ENCODE measurements around the gene KIF23. TPM values are rescaled to one million over a fixed set of nuclear protein-coding genes. Genes with fewer than 3 reads are reported as not detected.
A peak's percentile ranks its signal among the peaks of the same experiment; 100 is the strongest.

Gene KIF23
- total RNA-seq, 4 donors from 2014 or later: 1.9 to 11.5 (median 5.2) TPM

DNA sequence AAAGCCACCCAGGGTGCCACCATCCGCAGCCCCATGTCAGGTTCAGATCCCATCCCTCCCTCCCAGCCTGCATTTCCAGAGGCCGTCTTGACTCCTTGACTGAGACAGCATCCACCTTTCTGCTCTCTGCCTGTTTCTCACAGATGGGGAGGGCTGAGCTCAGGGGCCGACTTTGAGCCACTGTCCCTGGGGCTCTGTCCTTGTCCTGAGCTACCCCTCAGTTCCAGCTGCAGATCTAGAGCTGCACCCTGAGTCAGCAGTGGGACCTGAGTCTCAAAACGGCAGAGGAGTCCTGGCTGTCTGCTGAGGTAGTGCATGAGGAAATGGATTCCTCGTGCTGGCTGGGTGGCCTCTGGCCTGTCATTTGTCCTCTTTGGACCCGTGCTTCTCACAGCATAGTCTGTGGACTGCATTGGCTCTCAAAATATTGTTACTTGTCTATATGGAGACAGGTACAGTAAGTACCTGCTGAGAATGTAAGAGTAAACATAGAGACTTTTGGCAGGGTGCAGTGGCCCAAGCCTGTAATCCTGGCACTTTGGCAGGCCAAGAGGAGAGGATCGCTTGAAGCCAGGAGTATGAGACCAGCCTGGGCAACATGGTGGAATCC, 60.8 kb downstream of the KIF23 start:
- Histone ChIP-seq H3K4me1 (no peaks in the 10 kb centered on the region), H3K9me3 (peaks cover 0 to 2% of the 10 kb centered on the region in 2 donors), H3K4me3 (no peak overlapping the region), H3K27ac (no peak overlapping the region), H3K36me3 (no peaks in the 10 kb centered on the region), H3K27me3 (no peaks in the 10 kb centered on the region)
- WGBS, 2 donors (ENCODE audit: low coverage in 1 of 2): 82 to 100% methylated on average over 1 to 7 of the region's 7 CpGs
- intact Hi-C loops (cut with DNase I; ENCODE audit: low total_unique reads): no loop called here
- DNase-seq: no peak
- in situ Hi-C loops (cut with MboI; ENCODE audit: low pct_ligation_motif_present in 1 of 4, low pct_unique_long_range_greater_than_20kb in 1 of 4, low sequenced_read_pairs in 3 of 4): loop anchor here in 3 of 4 donors (10.0 kb wide), 1 partner anchor 1010 kb away; no protein-coding TSS in a partner anchor
- TF ChIP-seq, protein P1, sequence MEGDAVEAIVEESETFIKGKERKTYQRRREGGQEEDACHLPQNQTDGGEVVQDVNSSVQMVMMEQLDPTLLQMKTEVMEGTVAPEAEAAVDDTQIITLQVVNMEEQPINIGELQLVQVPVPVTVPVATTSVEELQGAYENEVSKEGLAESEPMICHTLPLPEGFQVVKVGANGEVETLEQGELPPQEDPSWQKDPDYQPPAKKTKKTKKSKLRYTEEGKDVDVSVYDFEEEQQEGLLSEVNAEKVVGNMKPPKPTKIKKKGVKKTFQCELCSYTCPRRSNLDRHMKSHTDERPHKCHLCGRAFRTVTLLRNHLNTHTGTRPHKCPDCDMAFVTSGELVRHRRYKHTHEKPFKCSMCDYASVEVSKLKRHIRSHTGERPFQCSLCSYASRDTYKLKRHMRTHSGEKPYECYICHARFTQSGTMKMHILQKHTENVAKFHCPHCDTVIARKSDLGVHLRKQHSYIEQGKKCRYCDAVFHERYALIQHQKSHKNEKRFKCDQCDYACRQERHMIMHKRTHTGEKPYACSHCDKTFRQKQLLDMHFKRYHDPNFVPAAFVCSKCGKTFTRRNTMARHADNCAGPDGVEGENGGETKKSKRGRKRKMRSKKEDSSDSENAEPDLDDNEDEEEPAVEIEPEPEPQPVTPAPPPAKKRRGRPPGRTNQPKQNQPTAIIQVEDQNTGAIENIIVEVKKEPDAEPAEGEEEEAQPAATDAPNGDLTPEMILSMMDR (IDR thresholded peaks at IDR 0.05): no peak
- TF ChIP-seq POLR2A (IDR thresholded peaks at IDR 0.05) (no peak), POLR2AphosphoS5 (IDR thresholded peaks at IDR 0.05) (no peak), EP300 (IDR thresholded peaks at IDR 0.05; ENCODE audit: low read depth) (no peak)

DNA sequence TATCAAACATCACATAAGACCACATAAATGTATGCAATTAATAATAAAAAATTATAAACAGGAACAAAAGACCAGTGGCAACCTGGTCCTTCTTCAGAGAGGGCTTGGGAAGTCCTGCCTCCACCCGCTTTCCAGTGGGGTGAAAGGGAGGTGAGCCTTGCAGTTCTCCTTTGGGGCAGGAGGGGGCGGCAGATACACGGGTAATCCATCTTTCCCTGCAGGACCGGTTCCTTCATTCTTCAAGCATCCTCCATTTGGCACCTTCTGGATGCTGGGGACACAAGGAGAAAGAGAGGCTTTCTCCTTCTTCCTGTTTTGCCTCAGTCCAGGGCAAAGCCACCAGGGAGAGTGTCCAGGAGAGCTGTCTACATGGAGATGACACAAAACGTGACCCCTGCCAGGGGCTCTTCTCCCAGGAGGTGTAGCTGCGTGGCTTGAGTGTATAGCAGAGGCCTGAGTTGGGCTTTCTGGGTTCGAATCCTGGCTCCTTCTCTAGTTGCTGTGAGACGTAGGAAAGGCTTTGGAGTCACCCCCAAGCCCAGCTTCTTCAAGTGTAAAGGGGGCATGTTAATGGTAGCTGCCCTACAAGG, 61.7 kb downstream of the KIF23 start:
- no peak for TF ChIP-seq EP300 (IDR thresholded peaks at IDR 0.05; ENCODE audit: low read depth)
- TF ChIP-seq, protein P1 (IDR thresholded peaks at IDR 0.05): peak; percentile 92 to 96 (median 95)
- intact Hi-C loops (cut with DNase I; ENCODE audit: low total_unique reads): no loop called here
- Histone ChIP-seq H3K4me1 (no peaks in the 10 kb centered on the region), H3K9me3 (peaks cover 0 to 5% of the 10 kb centered on the region in 2 donors), H3K4me3 (no peak overlapping the region), H3K36me3 (no peaks in the 10 kb centered on the region), H3K27ac (no peak overlapping the region), H3K27me3 (no peaks in the 10 kb centered on the region)
- in situ Hi-C loops (cut with MboI; ENCODE audit: low pct_ligation_motif_present in 1 of 4, low pct_unique_long_range_greater_than_20kb in 1 of 4, low sequenced_read_pairs in 3 of 4): loop anchor here in 3 of 4 donors (10.0 kb wide), 1 partner anchor 1009 kb away; no protein-coding TSS in a partner anchor
- WGBS, 2 donors (ENCODE audit: low coverage in 1 of 2): 30 to 40% methylated on average over 1 to 8 of the region's 8 CpGs
- DNase-seq: peak; percentile 84

DNA sequence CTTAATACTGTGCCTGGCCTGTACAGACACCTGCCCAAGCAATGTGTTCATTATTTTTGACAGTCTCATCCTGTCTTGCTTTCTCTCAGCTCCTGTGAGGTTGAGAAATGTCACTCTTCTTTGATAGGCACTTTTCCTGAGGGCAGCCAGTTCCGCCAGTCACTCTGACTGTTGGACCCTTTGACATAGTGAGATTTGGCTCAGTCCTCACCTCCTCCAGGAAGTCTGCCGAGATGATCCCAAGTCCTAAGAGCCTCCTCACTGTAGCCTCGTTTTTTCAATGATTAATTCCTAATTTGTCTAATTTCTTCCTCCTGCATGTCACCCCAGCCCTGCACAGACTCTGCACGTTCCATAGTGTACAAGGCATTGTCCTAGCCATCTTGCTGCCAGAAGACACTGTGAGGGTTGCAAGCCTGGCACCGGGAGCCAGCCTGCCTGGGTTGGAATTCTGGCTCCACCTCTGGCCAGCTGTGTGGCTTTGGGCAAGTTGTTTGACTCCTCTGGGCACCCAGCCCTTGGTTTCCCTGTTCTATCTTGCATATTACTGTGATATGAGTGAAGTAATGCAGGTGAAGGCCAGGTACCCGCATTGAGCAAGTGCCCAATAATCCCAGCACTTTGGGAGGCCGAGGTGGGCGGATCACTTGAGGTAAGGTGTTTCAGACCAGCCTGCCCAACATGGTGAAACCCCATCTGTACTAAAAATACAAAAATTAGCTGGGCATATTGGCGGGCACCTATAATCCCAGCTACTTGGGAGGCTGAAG, 62.7 kb downstream of the KIF23 start:
- in situ Hi-C loops (cut with MboI; ENCODE audit: low pct_ligation_motif_present in 1 of 4, low pct_unique_long_range_greater_than_20kb in 1 of 4, low sequenced_read_pairs in 3 of 4): loop anchor here in 3 of 4 donors (10.0 kb wide), 1 partner anchor 1008 kb away; no protein-coding TSS in a partner anchor
- 77 to 93% methylated on average over 3 to 9 of the region's 9 CpGs for WGBS, 2 donors (ENCODE audit: low coverage in 1 of 2)

More for the DNA sequence above, 62.7 kb downstream of the KIF23 start:
- no peak for DNase-seq
- Histone ChIP-seq H3K9me3 (peaks cover 0 to 5% of the 10 kb centered on the region in 2 donors), H3K27ac (no peak overlapping the region), H3K27me3 (no peaks in the 10 kb centered on the region), H3K4me1 (no peaks in the 10 kb centered on the region), H3K4me3 (no peak overlapping the region), H3K36me3 (no peaks in the 10 kb centered on the region)
- intact Hi-C loops (cut with DNase I; ENCODE audit: low total_unique reads): no loop called here
- TF ChIP-seq EP300 (IDR thresholded peaks at IDR 0.05; ENCODE audit: low read depth): no peak
- TF ChIP-seq POLR2AphosphoS5 (IDR thresholded peaks at IDR 0.05): no peak
- TF ChIP-seq POLR2A (IDR thresholded peaks at IDR 0.05): no peak
- TF ChIP-seq, protein P1 (IDR thresholded peaks at IDR 0.05): no peak

All from transverse colon (tissue), 4 donors.